GM21447 (cell line): Measurements from ENCODE around the gene YY1AP1.
A peak's percentile ranks its signal among the peaks of the same experiment; 100 is the strongest.
"Not testable (repeated sequence)": the region's sequence is repeated elsewhere in the genome, so short reads cannot be mapped to it uniquely, and the experiment has no call there.

Source experiments
- ATAC-seq: cut with Tn5 transposase; IDR thresholded peaks from one replicate; pipeline ENCODE4 v1.9.1; 2021; ENCODE audit not compliant: unreplicated experiment

Gene YY1AP1

DNA sequence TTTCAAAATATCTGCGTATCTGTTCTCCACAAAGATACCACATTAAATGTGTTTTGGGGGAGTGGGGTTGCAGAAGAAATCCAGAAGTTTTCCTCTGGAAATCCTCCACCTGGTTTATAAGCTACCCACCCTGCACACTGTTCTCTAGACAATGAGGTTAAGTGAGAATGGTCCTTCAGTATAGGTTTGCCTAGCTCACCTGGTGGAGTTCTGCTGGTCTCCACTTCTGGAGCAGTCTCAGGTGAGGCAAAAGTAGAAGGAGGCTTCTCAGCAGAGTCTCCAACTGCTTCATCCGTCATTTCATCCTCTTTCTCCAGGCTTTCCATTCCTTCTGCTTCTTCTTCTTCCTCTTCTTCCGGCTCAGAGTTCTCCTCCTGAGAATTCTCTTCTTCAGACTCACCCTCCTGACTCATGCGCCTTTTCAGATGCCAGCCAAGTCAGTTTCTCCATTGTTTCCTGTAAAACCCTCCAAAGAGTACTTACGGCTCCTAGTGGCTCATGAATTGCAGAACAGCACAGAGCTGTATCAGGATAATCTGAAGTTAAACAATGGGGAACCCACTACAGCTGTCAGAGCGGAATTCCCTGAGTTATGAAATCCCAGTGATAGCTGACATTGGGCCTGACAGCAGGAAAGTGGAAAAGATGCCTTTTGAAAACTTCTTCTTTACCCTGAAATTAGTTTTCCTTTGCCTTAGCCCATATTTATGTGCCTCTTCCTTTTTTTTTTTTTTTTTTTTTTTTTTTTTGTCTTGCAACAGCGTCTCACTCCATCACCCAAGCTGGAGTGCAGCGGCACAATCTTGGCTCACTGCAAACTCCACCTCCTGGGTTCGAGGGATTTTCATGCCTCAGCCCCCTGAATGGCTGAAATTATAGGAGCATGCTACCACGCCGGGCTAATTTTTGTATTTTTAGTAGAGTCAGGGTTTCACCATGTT is 40.1 kb downstream of the YY1AP1 start:
- ATAC-seq, result no peak

DNA sequence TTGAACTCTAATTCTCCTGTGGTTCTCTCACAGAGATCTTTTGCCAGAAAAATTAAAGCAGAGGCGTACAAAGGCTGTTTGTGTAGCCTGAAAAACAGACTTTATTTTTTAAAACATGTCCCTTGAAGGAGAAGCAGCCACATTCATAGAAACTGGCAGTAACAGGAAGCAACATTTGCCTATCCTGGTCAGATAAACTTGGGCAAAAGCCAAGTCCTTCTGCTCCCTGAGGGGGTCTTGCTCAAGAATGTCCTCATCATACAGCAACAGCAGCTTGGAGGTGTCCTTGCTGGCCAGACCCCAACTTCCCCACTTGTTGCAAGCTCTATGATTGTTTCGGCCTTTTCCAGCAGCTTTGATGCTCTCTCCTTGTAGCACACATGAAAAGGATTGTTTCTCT is 42.3 kb downstream of the YY1AP1 start:
- ATAC-seq, result no peak

- ATAC-seq, result no peak
These were observed 42.9 kb downstream of the YY1AP1 start for GRCh38 chr1:155645648-155646047.

DNA sequence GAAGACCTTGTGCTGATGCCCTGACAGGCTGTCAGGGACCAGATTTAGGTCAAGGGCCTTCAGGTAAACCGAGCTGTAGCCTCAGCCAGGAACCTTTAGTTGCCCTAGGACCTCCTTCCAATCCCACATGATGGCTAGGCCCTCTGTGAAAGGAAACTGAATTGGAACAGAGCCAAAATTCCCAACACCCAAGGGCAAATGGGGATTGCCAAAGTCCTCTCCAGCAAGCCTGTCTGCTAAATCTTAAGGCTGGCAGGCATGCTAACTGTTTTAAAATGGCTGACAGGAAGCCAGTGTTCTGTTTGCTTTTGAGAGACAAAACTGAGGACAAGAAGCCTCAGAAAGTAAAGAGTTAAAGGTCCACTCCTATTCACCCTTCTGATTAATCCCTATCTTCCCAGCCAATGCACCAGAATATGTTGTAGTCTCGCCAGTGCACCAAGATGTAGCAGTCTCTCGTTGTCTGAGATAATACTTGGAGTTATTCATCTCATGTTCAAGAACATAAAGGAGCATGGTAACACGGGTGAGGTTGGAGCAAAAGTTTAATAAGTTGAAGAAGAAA is 43.5 kb downstream of the YY1AP1 start:
- ATAC-seq, result no peak

DNA sequence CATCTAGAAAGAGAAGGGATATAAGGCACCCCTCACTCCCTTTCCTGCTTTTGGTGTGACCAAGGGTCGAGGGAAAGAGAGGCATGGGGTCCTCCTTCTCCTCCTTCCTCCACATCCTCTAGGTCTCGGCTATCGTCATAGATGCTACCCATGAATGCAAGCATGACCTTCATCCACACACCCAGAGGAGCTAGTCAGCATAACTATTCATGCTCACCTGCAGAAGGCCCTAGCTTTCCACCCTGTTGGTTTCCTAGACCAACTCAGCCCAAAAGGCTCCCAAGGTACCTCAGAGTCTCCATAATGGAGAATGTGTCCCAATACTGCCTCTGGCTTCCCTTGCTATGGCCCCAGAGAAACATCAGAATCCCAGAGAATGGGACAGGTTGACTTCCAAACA is 45.3 kb downstream of the YY1AP1 start:
- no peak for ATAC-seq

DNA sequence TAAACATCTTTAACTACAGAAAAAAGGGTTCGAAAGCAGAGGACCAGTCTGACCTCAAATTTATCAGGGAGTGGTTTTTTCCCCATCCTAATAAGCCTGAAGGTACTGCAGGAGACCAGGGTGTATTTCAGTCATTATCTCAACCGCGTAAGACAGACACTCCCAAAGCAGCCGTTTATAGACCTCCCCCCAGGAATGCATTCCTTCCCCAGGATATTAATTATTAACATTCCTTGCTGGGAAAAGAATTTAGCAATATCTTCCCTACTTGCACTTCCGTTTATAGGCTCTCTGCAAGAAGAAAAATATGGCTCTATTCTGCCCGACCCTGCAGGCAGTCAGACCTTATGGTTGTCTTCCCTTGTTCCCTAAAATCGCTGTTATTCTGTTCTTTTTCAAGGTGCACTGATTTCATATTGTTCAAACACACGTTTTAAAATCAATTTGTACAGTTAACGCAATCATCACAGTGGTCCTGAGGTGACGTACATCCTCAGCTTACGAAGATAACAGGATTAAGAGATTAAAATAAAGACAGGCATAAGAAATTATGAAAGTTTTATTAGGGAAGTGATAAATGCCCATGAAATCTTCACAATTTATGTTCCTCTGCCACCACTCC is 45.9 kb downstream of the YY1AP1 start:
- not testable (repeated sequence) for ATAC-seq

GRCh38 chr1:155640367-155640766 is 48.2 kb downstream of the YY1AP1 start:
- ATAC-seq, result no peak

- ATAC-seq, result no peak
These were observed 52.0 kb downstream of the YY1AP1 start for GRCh38 chr1:155636397-155637153.

DNA sequence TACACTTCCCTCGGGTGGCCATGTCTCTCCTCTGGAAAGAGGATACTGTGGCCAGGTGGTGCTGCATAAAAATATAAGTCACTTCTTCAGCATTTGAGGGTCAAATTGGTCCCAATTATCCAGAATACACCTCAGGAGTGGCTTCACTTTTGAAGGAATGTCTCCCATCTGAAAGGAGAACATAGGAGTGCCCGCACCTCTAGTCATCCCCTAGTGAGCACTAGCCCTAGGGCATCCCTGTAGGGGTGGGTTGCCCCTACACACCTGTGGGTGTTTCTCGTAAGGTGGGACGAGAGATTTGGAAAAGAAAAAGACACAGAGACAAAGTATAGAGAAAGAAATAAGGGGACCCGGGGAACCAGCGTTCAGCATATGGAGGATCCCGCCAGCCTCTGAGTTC is 62.1 kb downstream of the YY1AP1 start:
- not testable (repeated sequence) for ATAC-seq

DNA sequence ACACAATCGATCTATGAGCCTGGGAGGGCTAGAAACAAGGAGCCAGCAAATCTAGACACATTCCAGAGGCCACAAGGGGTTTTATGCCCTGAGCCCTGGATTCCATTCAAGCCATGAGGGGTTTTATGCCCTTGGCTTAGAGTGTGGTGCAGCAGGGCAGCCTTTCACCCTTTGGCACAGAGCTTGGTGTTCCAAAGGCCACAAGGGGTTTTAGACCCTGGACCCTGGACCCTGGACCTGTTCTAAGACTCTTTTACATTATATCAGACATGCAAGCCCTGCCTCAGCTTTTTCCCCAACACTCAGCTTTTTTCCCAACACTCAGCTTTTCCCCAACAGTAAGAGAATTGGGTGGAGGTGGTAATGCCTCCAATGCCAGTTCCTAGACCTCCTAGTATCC is 65.2 kb downstream of the YY1AP1 start:
- ATAC-seq, result no peak

- ATAC-seq, result no peak
These were observed 66.4 kb downstream of the YY1AP1 start for GRCh38 chr1:155622191-155622590.

GRCh38 chr1:155613226-155613625 is 75.3 kb downstream of the YY1AP1 start:
- ATAC-seq, result not testable (repeated sequence)

- peak; percentile 32 for ATAC-seq
These were observed 78.3 kb downstream of the YY1AP1 start for GRCh38 chr1:155610257-155610647.

DNA sequence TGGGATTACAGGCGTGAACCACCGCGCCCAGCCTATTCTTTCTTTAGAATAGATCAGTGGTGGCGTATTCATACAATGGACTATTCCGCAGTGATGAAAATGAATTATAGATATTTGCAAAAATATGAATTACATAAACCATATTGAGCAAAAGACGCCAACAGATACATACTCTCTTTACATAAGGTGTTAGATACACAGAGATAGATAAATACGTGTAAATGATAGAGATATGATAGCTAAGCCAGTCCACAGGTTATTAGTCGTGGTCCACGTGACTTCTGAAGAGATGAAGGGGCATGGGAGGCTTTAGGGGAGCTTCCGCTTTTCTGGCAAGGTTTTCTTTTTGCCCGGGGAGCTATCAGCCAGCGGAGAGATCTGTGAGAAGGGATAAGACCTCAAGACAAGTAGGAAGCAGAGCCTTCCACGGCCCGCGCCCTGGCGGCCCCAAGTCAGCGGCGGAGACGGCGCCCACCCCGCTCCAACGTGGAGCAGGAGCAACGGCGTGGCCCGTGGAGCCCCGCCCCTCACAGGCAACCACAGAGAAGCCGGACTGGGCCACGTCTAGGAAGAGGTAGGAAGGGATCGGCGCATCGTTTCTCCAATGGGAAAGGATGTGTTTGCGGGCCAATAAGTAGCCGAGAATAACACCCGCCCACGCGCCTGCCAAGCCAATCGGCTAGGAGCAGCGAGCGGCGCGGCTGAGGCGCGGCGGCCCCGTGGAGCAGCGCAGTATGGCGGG is 78.9 kb downstream of the YY1AP1 start, which contains the start of gene MSTO1:
Gene MSTO1 (plus strand): TSS at position 704 of the 742 bp plus-strand sequence. CDS start 31 bp downstream, at position 735.
- ATAC-seq, result peak; percentile 94
